ENCODE results near the gene DBR1.

DNA sequence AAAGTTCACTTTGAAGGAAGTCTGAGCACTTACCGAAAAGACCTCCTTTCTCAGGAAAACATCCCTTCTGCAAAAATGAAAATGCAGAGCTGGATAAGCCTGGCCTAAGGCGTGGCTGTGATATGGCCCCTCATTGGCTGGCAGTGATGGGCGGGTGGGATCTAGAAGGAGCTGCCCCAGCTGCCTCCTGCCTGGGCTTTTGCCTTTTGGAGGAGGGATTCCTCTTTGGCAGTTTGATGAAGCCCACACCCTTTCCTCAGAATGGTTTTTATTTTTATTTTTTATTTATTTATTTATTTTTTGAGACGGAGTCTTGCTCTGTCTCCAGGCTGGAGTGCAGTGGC, 55.3 kb downstream of the DBR1 start:
- TF ChIP-seq, protein P1, sequence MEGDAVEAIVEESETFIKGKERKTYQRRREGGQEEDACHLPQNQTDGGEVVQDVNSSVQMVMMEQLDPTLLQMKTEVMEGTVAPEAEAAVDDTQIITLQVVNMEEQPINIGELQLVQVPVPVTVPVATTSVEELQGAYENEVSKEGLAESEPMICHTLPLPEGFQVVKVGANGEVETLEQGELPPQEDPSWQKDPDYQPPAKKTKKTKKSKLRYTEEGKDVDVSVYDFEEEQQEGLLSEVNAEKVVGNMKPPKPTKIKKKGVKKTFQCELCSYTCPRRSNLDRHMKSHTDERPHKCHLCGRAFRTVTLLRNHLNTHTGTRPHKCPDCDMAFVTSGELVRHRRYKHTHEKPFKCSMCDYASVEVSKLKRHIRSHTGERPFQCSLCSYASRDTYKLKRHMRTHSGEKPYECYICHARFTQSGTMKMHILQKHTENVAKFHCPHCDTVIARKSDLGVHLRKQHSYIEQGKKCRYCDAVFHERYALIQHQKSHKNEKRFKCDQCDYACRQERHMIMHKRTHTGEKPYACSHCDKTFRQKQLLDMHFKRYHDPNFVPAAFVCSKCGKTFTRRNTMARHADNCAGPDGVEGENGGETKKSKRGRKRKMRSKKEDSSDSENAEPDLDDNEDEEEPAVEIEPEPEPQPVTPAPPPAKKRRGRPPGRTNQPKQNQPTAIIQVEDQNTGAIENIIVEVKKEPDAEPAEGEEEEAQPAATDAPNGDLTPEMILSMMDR (IDR thresholded peaks at IDR 0.05): no peak
- TF ChIP-seq POLR2A (IDR thresholded peaks at IDR 0.05): no peak

Data from upper lobe of left lung (tissue), 4 donors.